H7 (cell line): ENCODE measurements around the gene NHS. TPM values are rescaled to one million over a fixed set of nuclear protein-coding genes. Genes with fewer than 3 reads are reported as not detected.
A peak's percentile ranks its signal among the peaks of the same experiment; 100 is the strongest.

Experiments used
- DNase-seq: peaks from one replicate; pipeline ENCODE4 v3.0.0; 2012
- H3K27me3 ChIP-seq: 2 replicates; pipeline ENCODE4 v1.6.0; 2011; ENCODE audit warnings: mild to moderate bottlenecking, low read length; ENCODE audit not compliant: control insufficient read depth, insufficient read depth
- H3K36me3 ChIP-seq: replicated peaks from 2 replicates; pipeline ENCODE4 v1.5.1; 2011; ENCODE audit warnings: low read length; ENCODE audit not compliant: control insufficient read depth, insufficient read depth
- H3K4me3 ChIP-seq: 2 replicates; pipeline ENCODE4 v1.5.1; 2011; ENCODE audit warnings: low read depth, mild to moderate bottlenecking, control low read depth, low read length, moderate library complexity; ENCODE audit not compliant: insufficient read depth
- total RNA-seq: library from RNA; depleted of rRNA; stranded (reverse); fragments of >200 nt; shearing (Covaris generic); gene quantifications from 2 replicates; pipeline ENCODE4 v1.2.3, GENCODE V29; 2014

Gene NHS
- total RNA-seq, 1 experiment from 2014 or later: 5.2 TPM

DNA sequence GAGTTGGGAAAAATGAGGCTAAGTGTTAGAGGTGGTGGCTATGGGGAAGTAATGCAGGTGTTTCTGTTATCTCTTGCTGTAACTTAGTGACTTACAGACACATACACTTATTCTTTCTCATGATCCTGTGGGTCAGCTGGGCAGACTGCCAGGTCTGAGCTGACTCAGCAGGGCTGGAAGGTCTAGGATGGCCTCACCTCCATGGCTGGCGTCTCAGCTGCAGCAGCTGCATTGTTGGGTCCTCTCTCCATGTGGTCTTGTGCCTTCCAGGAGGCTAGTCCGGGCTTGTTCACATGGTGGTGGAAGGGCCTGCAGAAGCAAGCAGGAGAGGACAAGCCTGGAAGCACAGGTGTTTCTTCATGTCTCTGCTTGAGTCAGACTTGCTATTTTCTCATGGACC is 172.7 kb downstream of the NHS start:
- Histone ChIP-seq H3K36me3 (no peaks in the 10 kb centered on the region), H3K27me3 (no peaks in the 10 kb centered on the region), H3K4me3 (no peak overlapping the region)
- DNase-seq: no peak

DNA sequence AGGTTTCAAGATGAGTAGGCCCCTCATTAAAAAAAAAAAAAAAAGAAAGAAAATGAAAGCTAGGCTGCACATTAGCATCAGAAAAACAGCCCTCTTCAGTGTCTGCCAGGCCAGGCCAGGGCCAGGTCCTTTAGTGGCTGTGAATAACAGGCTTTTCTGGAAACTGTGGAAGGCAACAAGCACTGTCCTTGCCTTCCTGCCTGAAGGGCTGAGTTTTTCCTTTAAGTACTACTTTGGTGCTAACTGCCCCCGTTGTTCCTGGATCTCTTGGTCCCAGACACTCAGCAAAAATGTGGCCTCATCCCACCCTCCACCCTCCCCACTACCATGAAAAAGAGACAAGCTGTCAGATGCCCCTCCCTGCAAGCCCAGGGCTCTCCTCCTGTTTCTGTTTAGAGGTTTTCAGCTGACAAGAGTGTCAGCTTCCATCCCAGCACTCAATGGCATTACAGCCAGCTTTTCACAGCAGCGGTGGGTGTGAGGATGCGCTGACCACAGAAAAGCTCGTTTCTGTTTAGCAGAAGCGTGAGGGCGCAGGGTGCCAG is 174.2 kb downstream of the NHS start:
- no peak overlapping the region for H3K4me3 ChIP-seq
- H3K36me3 ChIP-seq: no peaks in the 10 kb centered on the region
- H3K27me3 ChIP-seq: no peaks in the 10 kb centered on the region
- DNase-seq: peak; percentile 37

DNA sequence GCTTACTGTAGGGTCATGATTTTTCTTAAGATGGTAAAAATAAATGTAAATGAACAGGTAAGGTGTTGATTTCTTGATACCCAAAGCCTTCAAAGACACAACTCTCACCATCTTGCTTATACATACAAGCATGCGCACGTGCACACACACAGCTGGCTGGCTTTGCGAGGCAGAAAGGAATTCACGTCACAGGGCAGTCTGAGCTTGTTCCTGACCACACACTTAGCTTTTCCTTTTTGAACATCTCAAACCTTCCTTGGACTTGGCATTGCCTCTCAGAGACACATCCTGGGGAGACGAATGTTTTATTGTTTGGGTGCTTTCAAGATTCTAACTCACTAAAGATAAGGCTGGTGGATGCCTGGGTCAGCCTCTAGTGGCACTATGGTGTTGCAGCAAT is 175.0 kb downstream of the NHS start:
- DNase-seq: no peak
- Histone ChIP-seq H3K36me3 (no peaks in the 10 kb centered on the region), H3K4me3 (no peak overlapping the region)

DNA sequence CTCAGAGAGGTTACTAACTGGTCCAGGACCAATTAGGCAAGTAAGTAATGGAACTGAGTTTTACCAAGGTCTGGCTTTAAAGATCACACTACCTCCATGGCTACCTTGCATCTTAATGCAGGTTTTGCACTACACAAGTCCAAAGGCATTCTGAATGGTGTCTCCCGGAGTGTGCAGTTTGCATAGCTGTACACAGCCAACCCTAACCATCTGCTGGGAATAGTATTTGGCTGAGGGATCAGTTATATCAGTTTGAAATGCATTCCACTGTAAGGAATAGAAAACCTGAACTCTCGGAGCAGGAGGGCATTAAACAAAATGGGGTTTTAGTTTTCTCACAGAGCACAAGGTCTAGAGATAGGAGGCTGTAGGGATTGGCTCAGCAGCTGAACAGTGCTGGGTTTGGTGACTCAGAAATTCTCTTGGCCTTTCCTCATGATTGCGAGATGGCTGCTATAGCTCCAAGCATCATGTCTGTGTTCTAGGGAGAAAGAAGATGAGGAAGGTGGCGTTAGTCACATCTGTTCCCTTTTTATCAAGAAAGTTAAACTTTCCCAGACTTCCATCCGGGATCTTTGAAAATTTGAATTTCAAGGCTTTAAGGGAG is 177.1 kb downstream of the NHS start:
- Histone ChIP-seq H3K36me3 (no peaks in the 10 kb centered on the region), H3K27me3 (no peaks in the 10 kb centered on the region), H3K4me3 (no peak overlapping the region)
- DNase-seq: no peak

More for the DNA sequence above, 175.0 kb downstream of the NHS start:
- H3K27me3 ChIP-seq: no peaks in the 10 kb centered on the region

DNA sequence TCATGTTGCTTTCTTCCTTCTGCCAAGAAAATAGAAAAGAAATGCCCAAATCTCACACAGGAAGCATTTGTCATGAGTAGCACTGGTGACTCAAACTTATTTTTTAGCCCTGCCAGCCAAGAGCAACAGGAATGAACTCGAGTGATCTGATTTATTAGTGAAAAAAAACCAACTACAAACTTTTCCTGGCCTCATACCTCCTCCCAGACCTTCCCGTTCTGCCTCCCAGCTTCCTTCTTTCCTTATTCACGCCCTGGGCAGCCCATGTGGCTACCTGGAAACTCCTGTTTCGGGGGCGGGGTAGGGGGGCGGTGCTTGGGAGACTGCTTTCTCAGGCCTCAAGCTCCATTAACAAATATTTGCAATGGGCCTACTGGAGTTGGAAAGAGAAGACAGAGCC is 178.5 kb downstream of the NHS start:
- H3K4me3 ChIP-seq: no peak overlapping the region
- peak; percentile 53 for DNase-seq
- H3K27me3 ChIP-seq: no peaks in the 10 kb centered on the region
- H3K36me3 ChIP-seq: no peaks in the 10 kb centered on the region

DNA sequence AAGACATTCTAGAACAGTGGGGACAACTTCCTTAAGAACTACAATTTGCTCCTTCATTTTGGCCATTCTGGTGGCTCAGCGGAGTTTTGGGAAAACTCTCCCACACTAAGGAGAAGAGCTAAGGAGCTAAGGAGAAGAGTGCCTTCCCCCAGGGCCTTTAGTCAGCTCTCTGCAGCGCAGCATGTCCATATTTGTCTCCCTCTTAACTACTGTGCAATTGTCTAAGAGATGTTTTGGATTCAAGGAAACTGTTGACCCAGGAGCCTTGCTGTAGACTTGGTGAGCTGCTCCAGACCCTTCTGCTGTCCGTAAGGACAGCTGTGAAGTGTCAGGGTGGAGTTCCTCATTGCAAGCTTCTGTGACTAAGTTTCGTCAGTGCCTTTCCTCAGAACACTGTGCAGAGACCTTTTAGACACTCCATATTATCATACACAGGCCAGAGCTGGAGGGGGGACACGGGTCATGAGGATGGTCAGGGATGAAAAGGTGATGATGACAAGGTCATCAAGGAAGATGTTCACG is 179.0 kb downstream of the NHS start:
- Histone ChIP-seq H3K36me3 (no peaks in the 10 kb centered on the region), H3K27me3 (no peaks in the 10 kb centered on the region), H3K4me3 (no peak overlapping the region)
- DNase-seq: no peak

DNA sequence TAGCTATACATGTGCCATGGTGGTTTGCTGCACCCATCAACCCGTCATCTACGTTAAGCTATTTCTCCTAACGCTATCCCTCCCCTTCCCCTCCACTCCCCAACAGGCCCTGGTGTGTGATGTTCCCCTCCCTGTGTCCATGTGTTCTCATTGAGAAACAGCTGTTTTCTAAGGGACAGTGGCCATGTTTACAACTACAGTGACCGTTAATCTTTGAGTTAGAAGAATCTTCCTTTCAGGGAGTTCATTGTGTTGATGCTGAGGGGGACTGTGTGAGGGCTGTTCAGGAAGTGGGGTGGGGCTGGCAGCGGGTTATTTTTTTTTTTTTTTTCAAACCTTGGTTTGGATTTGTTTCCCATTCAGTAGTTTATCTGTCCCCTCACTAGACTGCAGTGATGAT is 179.9 kb downstream of the NHS start:
- H3K27me3 ChIP-seq: no peaks in the 10 kb centered on the region
- H3K4me3 ChIP-seq: no peak overlapping the region
- no peak for DNase-seq

DNA sequence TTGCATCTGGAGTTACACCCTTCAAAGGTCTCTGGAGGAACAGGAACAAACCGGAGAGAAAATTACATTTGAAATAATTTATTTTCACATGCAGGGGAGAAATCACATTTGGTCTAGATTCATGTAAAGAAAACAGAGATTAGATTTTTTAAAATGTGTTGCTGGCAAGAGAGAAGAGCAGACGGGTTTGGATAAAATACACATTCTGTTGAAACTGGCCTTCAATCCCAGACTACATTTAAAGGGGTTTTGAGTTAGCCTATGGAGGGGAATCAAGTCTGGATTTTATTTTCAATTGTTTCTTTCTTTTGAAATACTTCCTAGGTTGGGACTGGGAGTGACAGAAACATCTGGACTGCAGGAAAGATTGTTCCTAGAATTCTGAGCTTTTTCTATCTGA is 180.8 kb downstream of the NHS start:
- Histone ChIP-seq H3K4me3 (no peak overlapping the region), H3K27me3 (no peaks in the 10 kb centered on the region), H3K36me3 (no peaks in the 10 kb centered on the region)
- no peak for DNase-seq

More for the DNA sequence above, 179.9 kb downstream of the NHS start:
- no peaks in the 10 kb centered on the region for H3K36me3 ChIP-seq

DNA sequence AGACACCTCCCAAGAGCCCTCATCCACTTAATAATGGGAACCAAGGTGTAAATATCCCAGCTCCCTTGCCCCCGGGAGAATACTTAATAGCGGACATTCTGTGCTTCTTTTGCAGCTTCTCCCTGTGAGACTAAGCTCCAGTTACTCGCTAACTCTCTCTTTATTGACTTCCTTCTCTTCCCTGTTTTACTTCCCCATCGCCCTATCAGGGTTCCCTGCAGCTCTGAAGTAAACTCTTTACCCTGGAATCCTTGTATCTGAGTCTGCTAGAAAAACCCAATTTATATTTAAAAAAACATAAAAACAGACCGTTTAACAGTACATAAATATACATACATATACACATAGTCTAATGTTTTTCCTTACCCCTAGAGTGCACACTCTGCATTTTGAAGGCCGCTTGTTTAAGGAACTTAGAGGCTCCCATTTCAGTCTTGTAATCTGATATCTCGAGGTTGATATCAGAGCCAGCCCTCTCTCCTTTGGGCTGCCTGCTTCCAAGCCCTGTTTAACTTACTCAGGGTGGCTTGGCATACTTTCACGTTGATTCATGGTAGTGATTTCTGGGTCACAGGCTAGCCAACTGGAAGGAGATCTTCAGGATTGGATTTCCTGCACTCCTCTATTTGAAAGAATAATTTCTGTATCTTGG is 184.9 kb downstream of the NHS start:
- Histone ChIP-seq H3K36me3 (no peaks in the 10 kb centered on the region), H3K27me3 (no peaks in the 10 kb centered on the region), H3K4me3 (no peak overlapping the region)
- peak; percentile 41 for DNase-seq

DNA sequence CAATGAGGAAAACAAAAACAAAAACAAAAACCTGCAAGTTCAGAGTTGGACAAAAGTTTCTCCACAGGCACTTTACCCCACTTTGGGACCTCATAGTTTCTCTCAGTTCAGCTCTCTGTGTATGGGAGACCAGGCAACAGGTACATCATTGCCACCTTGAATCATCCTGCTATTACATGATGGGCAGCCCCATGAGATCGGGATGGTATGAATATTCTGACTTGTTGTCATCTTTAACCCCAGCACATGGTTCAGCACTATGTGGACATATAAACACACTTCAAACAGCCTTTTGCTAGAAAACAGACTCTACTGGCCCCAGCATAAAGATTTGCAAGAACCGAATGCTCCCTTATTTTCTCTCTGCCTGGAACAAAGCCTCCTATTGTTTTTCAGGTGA is 185.4 kb downstream of the NHS start:
- H3K36me3 ChIP-seq: no peaks in the 10 kb centered on the region
- DNase-seq: no peak
- H3K4me3 ChIP-seq: no peak overlapping the region
- H3K27me3 ChIP-seq: no peaks in the 10 kb centered on the region

DNA sequence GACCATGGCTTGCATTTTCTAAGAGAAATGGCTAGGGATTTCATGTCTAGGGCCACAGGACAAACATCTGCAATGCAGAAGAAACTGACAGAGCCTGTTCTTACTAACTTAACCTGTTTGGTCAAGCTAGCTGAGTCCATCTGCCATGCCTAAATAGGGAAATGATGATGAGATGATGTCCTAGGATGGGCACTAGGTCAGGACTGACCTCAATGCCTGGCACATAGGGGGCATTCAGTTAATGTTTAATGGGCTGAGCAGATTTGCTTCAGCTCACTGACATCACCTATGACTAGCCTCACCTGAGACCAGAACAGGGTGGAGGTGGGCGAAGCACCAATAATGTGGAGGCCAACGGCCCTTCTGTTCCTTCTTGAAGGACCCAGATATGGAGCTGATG is 188.1 kb downstream of the NHS start:
- no peaks in the 10 kb centered on the region for H3K36me3 ChIP-seq
- no peaks in the 10 kb centered on the region for H3K27me3 ChIP-seq
- no peak for DNase-seq
- H3K4me3 ChIP-seq: no peak overlapping the region

DNA sequence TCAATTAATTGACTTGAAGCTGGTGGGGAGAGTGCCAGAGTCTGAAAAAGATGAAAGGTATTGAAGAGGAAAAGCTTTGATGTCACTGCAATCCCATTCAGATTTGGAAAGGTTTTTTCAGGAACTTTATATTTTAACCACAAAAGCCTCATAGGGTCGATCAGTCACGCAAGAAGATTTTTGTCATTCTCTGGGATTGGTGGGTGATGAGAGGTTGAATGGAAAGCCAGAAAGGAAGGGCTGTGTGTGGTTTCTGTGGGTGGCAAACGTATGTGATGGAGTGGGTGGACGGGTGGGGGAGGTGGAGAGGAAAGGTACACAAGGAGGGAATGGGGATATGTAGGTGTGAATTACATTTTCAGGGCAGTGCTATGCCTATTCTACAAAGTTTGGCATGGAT is 188.5 kb downstream of the NHS start:
- DNase-seq: no peak
- H3K4me3 ChIP-seq: no peak overlapping the region
- H3K36me3 ChIP-seq: no peaks in the 10 kb centered on the region
- H3K27me3 ChIP-seq: no peaks in the 10 kb centered on the region

DNA sequence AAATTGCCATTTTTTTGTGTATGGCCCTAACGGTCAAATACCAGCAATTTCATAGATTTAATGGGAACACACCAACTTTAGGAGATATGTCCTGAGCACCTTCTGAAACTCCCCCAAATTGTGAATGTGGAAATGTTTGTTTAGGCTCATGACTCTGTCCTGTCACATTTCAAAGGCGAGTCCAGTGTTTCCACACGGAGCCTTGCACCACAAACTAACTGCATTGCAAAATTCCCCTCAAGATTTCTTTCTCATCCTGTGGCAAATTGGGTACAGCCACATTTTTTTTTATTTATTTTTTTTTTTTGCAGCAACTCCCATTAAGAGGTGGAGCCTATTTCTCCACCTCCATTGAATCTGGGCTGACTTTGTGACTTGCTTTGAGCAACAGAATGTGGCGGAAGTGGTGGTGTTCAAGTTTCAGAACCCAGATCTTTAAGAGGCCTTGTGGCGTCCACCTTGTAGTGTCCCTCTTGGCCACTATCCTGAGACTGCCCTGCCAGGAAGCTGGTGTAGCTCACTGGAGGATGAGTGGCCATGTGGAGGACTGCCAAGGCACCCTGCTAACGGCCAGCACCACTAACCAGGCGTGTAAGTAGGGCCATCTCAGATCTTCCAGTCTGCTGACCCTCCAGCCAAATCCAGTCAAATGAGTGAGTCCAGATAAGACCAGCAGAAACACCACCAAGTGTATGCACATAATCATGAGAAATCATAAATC is 189.8 kb downstream of the NHS start:
- H3K27me3 ChIP-seq: no peaks in the 10 kb centered on the region
- no peak for DNase-seq
- H3K36me3 ChIP-seq: no peaks in the 10 kb centered on the region
- no peak overlapping the region for H3K4me3 ChIP-seq

DNA sequence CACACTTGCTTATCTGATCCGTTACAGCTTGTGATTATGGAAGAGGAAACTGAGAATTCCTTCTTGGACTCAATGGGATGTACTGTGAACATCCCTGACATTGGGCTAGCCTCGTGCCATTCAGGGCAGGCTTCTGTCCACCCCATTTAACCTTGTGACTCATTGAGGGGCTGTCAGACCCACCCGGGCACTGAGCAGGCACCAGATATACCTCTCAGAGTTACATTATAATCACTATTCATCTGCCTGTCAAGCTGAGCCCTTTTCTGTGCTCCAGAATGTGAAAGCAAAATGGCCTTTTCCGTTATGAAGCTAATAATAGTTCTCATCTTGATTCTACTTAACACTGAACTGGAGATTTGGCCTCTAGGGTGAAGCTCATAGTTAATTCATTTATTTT is 191.7 kb downstream of the NHS start:
- Histone ChIP-seq H3K36me3 (no peaks in the 10 kb centered on the region), H3K4me3 (no peak overlapping the region), H3K27me3 (no peaks in the 10 kb centered on the region)
- DNase-seq: no peak

DNA sequence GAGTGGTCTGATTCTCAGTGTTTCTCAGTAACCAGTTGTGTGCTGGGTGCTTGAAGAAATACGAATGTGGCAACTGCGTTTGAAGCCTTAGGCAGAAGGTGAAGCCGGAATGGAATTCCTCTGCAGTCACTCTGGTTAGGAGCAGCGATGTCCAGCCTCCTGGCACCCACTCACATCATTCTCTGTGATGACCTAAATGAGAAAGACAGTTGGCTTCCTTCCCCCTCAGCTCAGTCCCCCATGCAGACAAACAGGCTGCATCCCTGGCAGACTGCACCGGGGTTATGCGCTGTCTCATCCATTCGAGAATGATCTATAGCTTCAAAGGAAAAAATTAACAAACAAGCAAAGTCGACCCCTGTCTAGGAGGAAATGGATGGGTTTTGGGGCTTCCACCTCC is 192.2 kb downstream of the NHS start:
- Histone ChIP-seq H3K36me3 (no peaks in the 10 kb centered on the region), H3K4me3 (no peak overlapping the region), H3K27me3 (no peaks in the 10 kb centered on the region)
- no peak for DNase-seq
